GM20000 (cell line): ENCODE measurements around the gene C7.

Source experiments
- DNase-seq: peaks from one replicate; pipeline ENCODE4 v3.0.0; 2012; ENCODE audit warnings: low spot score
- TF ChIP-seq, protein P1 (sequence below): IDR thresholded peaks from 2 replicates; pipeline ENCODE4 v1.5.1; 2012; ENCODE audit warnings: mild to moderate bottlenecking, control low read depth; ENCODE audit errors: extremely low read depth, missing control alignments

C7 gene

DNA sequence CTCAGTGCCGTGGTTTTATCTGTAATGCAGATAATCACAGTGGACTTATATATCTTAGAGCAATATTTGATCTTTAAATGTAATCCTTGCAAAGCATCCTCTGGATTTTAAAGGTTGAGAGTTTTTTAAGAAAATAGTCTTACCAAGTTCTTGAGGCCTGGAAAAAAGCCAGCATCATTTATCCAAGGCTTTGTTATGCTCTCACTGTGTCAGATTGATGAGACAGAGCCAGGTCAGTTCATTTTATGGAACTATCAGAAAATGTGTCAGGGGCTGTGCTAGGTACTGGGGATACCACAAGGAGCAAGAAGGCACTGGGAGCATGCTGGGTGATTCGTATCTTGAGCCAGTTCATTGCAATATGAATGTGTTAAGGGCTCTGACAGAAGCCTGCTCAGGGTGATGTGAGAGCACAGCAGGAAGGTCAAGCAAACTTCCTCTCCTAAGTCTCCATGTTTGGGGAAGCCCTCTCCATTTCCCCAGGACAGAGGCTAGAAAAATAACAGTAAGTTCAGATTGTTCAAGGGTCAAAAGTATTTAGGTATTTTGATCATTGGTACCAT, 19.7 kb downstream of the C7 start:
- no peak for DNase-seq
- TF ChIP-seq, protein P1, sequence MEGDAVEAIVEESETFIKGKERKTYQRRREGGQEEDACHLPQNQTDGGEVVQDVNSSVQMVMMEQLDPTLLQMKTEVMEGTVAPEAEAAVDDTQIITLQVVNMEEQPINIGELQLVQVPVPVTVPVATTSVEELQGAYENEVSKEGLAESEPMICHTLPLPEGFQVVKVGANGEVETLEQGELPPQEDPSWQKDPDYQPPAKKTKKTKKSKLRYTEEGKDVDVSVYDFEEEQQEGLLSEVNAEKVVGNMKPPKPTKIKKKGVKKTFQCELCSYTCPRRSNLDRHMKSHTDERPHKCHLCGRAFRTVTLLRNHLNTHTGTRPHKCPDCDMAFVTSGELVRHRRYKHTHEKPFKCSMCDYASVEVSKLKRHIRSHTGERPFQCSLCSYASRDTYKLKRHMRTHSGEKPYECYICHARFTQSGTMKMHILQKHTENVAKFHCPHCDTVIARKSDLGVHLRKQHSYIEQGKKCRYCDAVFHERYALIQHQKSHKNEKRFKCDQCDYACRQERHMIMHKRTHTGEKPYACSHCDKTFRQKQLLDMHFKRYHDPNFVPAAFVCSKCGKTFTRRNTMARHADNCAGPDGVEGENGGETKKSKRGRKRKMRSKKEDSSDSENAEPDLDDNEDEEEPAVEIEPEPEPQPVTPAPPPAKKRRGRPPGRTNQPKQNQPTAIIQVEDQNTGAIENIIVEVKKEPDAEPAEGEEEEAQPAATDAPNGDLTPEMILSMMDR, result no peak

DNA sequence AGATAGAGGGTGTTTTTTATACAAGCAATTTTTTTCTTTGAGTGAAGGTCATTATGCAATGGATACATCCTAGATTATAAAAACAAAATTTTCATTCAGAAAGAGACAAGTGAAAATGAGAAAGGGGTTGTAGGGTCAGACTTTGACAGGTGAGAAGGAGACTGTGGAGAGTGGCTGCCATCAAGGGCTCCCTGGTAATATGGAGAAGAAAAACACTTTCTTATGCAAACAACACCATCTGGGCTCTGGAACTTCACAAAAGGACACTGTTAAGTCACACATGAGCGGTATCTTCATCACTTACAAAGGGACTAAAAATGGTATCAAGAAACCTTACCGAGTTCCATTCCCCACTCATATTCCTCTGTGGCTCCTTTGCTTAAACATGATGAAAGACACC, 23.5 kb downstream of the C7 start:
- DNase-seq, result no peak
- TF ChIP-seq, protein P1, result no peak

DNA sequence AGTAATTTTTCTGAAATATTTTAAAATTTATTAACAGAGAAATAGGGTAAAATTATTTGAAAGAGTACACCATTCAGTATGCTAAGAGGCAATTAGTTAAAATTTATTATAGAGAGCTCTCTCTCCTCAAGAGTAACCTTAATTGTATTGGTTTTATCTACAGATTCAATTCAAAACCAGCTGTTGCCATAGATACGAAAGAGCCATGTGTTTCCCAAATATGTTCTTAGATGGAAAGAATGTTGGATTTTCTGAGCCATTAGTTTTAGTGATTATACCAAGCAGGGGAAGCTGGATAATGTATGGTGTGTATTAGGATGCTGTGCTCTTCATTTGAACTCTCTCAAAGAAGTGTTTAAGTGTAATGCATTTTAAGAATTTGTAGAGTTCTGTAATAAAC, 27.8 kb downstream of the C7 start:
- no peak for DNase-seq
- TF ChIP-seq, protein P1, result no peak

DNA sequence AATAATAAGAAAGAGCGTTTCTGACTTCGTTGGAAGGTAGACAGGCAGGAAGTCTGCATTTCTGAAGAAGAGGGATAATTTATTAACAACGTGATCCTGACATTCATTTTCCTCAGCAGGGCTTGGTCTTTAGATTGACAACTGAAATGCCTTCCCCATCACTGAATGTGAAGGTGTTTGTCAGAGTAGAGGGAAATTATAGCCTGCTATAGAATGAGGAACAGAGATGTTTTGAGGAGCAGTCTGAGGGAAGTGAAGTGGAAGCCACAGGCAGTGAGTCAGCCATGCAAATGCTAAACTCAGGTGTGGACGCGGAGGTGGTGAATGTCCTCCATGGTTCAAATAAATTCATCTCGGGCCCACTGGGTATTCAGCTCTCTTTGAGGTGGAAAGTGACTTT, 30.5 kb downstream of the C7 start:
- no peak for DNase-seq

DNA sequence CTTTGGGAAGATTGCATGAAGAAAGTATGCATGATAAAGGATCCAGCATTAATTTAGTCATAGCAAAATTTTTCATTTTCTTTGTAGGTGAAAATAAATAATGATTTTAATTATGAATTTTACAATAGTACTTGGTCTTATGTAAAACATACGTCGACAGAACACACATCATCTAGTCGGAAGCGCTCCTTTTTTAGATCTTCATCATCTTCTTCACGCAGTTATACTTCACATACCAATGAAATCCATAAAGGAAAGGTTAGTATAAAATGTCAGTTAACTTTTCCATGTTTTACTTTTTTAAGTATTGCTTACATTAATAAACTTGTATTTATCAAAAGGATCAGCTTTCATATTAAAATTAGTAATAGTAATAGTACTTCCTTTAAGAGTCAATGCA, 35.8 kb downstream of the C7 start:
- DNase-seq, result no peak
- TF ChIP-seq, protein P1, result no peak

More for the DNA sequence above, 30.5 kb downstream of the C7 start:
- TF ChIP-seq, protein P1, result no peak

DNA sequence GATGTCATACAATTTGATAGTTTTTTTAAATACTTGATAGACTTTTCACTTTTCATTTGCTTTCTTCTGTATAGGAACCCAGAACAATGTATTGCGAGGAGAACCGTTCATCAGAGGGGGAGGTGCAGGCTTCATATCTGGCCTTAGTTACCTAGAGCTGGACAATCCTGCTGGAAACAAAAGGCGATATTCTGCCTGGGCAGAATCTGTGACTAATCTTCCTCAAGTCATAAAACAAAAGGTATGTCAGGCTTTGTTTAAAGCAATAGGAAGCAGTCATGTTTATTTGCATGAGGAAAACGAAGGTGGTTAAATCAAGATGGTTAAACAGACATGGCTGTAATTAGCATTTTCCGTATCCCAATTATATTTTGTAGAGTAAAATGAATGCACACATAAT, 46.0 kb downstream of the C7 start:
- TF ChIP-seq, protein P1, result no peak
- no peak for DNase-seq

DNA sequence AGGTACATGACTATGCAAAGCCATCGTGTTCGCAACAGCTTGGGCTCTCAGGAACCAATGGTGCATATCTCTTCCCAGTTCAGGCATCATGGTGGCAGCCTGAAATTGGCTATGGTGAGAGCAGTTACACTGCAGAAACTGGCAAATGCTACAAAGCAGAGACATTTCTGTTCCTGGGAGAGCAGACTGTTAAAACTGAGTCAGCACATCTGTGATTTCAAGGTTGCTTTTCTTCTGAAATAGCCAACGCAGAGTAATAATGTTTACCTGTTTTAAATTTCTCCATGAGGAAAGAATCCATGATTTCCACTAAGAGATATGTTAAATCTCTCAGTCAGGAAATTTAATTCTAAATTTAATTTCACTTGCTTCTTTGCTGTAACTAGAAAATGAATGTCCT, 47.8 kb downstream of the C7 start:
- TF ChIP-seq, protein P1, result no peak
- no peak for DNase-seq
